ENCODE data around the gene FBN1. TPM values are rescaled to one million over a fixed set of nuclear protein-coding genes. Genes with fewer than 3 reads are reported as not detected.

FBN1 gene
- total and polyA plus RNA-seq, 2 experiments from 2014 or later: 2.1 to 5.3 TPM

DNA sequence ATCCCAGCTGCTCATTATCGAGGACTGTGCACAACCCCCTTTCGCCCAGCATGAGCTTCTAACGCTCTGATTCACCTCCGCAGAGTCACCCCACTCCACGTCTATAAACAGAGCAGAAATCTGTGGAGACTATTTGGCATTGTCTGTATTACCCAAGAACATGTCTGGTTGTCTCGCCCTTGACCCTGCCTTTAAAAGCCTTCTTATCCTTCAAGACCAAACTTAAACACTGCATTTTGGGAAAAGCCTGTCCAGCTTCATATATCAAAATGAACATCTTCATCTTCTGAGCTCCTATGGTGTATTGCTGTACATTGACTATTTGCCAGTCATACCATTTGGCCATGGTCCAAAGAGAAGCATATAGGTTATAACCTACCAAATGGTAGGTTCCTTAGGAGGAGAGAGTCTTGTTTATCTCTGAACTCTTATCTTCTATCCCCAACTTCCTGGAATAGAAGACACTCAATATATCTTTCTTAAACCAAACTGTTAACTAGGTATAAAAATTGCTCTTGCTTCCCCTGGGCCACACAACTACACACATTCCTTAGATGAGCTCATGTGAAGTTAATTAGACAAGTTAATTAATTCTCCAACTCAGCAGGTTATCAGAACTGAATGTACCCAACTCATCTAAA, 90.1 kb downstream of the FBN1 start:
- Histone ChIP-seq H3K27me3 (no peaks in the 10 kb centered on the region), H3K4me3 (no peak overlapping the region), H3K36me3 (no peaks in the 10 kb centered on the region), H3K27ac (no peak overlapping the region), H3K4me1 (ENCODE audit: low read depth) (no peaks in the 10 kb centered on the region), H3K9me3 (ENCODE audit: low read depth) (no peaks in the 10 kb centered on the region)
- peak in 1 of 2 donors; percentile 66 for DNase-seq (ENCODE audit: low read depth in 1 of 2, low spot score in 1 of 2)
- TF ChIP-seq, protein P1, sequence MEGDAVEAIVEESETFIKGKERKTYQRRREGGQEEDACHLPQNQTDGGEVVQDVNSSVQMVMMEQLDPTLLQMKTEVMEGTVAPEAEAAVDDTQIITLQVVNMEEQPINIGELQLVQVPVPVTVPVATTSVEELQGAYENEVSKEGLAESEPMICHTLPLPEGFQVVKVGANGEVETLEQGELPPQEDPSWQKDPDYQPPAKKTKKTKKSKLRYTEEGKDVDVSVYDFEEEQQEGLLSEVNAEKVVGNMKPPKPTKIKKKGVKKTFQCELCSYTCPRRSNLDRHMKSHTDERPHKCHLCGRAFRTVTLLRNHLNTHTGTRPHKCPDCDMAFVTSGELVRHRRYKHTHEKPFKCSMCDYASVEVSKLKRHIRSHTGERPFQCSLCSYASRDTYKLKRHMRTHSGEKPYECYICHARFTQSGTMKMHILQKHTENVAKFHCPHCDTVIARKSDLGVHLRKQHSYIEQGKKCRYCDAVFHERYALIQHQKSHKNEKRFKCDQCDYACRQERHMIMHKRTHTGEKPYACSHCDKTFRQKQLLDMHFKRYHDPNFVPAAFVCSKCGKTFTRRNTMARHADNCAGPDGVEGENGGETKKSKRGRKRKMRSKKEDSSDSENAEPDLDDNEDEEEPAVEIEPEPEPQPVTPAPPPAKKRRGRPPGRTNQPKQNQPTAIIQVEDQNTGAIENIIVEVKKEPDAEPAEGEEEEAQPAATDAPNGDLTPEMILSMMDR (IDR thresholded peaks at IDR 0.05; ENCODE audit: low read depth, low read length): no peak

DNA sequence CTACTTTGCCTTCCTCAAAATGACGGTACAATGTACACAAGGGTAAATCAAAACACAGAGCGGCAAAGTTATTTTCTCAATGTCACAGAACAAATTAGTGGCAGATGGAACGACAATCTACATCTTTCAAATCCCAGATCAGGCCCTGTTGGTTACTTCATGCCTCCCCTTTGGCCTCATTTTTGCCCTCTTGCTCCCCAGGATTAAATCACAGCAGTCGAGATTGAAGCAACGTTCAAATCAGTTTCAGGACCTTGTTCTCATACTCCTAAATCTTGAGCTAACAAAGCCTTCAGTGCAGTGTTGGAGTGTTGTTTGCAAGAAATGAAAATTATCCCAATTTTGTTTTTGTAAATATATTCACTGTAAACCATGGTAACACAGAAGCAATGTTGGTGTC, 91.4 kb downstream of the FBN1 start:
- Histone ChIP-seq H3K9me3 (ENCODE audit: low read depth) (no peaks in the 10 kb centered on the region), H3K36me3 (no peaks in the 10 kb centered on the region), H3K4me3 (no peak overlapping the region), H3K27ac (no peak overlapping the region), H3K27me3 (no peaks in the 10 kb centered on the region), H3K4me1 (ENCODE audit: low read depth) (no peaks in the 10 kb centered on the region)
- TF ChIP-seq, protein P1 (IDR thresholded peaks at IDR 0.05; ENCODE audit: low read depth, low read length): no peak
- DNase-seq (ENCODE audit: low read depth in 1 of 2, low spot score in 1 of 2): no peak

DNA sequence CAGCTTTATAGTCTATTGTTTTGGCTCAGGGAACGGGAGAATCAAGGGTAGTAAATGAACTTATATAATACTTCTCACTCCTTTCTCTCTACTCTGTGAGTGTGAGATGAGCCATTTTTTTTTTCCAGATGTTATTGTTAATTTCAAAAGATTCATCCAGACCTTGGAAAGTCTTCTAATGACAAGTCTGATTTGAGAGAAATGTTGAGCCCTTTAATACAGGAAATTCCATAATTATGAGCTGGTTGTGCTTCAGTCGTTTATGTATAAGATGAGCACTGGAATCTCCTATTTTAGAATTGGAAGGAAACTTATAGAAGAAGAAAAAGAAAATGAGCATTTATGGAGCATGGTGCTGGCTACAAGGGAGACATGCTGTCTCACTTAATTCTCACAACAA, 92.0 kb downstream of the FBN1 start:
- H3K4me1 ChIP-seq (ENCODE audit: low read depth): no peaks in the 10 kb centered on the region
- H3K36me3 ChIP-seq: no peaks in the 10 kb centered on the region
- no peaks in the 10 kb centered on the region for H3K9me3 ChIP-seq (ENCODE audit: low read depth)
- no peaks in the 10 kb centered on the region for H3K27me3 ChIP-seq
- no peak overlapping the region for H3K27ac ChIP-seq
- TF ChIP-seq, protein P1 (IDR thresholded peaks at IDR 0.05; ENCODE audit: low read depth, low read length): no peak
- no peak overlapping the region for H3K4me3 ChIP-seq
- peak in 1 of 2 donors; percentile 52 for DNase-seq (ENCODE audit: low read depth in 1 of 2, low spot score in 1 of 2)

DNA sequence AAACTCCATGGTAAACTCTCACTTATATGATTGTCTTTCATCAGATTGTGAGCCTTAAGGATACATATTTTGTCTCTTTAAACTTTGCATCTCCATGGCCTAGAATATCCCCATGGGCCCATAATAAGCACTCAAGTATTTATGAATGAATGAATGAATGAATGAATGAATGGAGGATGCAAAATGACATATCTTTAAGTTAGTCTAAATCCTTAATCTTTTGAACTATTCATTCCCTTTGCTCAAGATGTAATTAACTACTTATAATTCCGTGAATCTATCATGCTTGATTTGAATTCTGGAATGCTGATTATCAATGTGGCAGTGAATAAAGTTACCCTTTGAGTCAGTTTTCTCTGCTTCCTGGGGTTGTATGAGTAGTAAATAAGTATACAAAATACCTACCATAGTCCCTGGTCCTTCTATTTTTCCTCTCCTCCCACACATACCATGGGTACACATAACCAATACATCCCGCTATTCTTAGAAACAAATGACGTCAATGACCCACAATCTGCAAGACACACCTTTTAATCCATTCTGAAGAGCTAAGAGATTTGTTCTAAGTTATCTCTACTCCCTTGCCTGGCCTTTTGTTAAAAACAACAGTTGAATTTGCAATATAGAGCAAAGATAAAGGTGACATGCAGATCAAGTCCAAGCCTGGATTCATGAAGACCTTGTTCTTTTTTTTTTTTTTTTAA, 94.5 kb downstream of the FBN1 start:
- Histone ChIP-seq H3K27ac (no peak overlapping the region), H3K36me3 (no peaks in the 10 kb centered on the region), H3K4me3 (no peak overlapping the region), H3K27me3 (no peaks in the 10 kb centered on the region), H3K9me3 (ENCODE audit: low read depth) (no peaks in the 10 kb centered on the region), H3K4me1 (ENCODE audit: low read depth) (no peaks in the 10 kb centered on the region)
- TF ChIP-seq, protein P1 (IDR thresholded peaks at IDR 0.05; ENCODE audit: low read depth, low read length): no peak
- no peak for DNase-seq (ENCODE audit: low read depth in 1 of 2, low spot score in 1 of 2)

- H3K9me3 ChIP-seq (ENCODE audit: low read depth): peaks cover 4% of the 10 kb centered on the region
- no peak overlapping the region for H3K27ac ChIP-seq
- no peaks in the 10 kb centered on the region for H3K36me3 ChIP-seq
- no peak for DNase-seq (ENCODE audit: low read depth in 1 of 2, low spot score in 1 of 2)
- no peak overlapping the region for H3K4me3 ChIP-seq
- no peaks in the 10 kb centered on the region for H3K4me1 ChIP-seq (ENCODE audit: low read depth)
- TF ChIP-seq, protein P1 (IDR thresholded peaks at IDR 0.05; ENCODE audit: low read depth, low read length): no peak
- H3K27me3 ChIP-seq: no peaks in the 10 kb centered on the region
Observed at GRCh38 chr15:48548455-48548854, 97.1 kb downstream of the FBN1 start.
